Suprapubic skin (tissue), 3 donors: ENCODE data around the gene TRIM45.
"Not testable (repeated sequence)": the region's sequence is repeated elsewhere in the genome, so short reads cannot be mapped to it uniquely, and the experiment has no call there.

ENCODE experiments used
- POLR2A ChIP-seq, 2 donors: fragments of 450-650 bp; IDR thresholded peaks; one replicate each; pipeline ENCODE4 v1.6.1; 2017; ENCODE audit warnings: antibody characterized with exemption in 2 of 2, mild to moderate bottlenecking in 2 of 2, moderate library complexity in 2 of 2
- TF ChIP-seq, protein P1 (sequence below), 2 donors: fragments of 200-600 bp in 1 of 2; fragments of 450-650 bp in 1 of 2; sonication (generic) in 1 of 2; IDR thresholded peaks; one replicate each; pipeline ENCODE4 v1.5.1; 2016 to 2019; ENCODE audit warnings: antibody characterized with exemption in 2 of 2, mild to moderate bottlenecking in 1 of 2, moderate library complexity in 1 of 2

DNA sequence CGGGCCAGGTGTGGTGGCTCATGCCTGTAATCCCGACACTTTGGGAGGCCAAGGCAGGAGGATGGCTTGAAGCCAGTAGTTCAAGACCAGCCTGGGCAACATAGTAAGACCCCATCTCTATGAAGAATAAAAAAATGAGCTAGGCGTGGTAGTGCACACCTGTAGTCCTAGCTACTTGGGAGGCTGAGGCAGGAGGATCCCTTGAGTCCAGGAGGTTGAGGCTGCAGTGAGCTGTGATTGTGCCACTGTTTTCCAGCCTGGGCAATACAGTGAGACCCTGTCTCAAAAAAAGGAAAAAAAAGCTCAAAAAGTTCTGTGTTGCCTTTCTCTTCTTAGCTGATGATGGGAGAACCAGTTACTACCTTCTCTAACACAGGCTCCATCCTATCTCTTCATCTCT, 19.7 kb downstream of the TRIM45 start:
- TF ChIP-seq POLR2A (IDR thresholded peaks at IDR 0.05): not testable (repeated sequence)
- TF ChIP-seq, protein P1, sequence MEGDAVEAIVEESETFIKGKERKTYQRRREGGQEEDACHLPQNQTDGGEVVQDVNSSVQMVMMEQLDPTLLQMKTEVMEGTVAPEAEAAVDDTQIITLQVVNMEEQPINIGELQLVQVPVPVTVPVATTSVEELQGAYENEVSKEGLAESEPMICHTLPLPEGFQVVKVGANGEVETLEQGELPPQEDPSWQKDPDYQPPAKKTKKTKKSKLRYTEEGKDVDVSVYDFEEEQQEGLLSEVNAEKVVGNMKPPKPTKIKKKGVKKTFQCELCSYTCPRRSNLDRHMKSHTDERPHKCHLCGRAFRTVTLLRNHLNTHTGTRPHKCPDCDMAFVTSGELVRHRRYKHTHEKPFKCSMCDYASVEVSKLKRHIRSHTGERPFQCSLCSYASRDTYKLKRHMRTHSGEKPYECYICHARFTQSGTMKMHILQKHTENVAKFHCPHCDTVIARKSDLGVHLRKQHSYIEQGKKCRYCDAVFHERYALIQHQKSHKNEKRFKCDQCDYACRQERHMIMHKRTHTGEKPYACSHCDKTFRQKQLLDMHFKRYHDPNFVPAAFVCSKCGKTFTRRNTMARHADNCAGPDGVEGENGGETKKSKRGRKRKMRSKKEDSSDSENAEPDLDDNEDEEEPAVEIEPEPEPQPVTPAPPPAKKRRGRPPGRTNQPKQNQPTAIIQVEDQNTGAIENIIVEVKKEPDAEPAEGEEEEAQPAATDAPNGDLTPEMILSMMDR (IDR thresholded peaks at IDR 0.05): not testable (repeated sequence)
